Measurements from ENCODE around the gene ADAMTS12.

ADAMTS12 gene

DNA sequence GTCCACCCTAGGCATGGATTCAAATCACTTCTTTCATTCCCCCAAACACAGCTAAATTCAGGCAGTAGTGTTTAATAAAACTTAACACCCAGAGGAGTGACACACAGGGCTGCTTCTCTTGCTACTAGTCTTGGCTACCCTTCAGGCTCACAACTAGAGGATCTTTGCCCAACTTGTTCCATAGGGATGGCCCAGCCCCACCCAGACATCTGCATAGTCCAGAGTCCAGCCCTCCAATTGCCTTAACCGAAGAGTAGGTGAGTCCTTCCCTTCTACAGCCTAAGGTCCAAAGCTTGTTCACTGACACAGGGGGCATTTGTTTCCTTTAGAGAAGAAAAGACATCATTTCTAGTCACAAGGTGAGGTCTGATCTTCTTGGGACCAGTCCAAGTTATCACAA lies 29.2 kb upstream of the ADAMTS12 start:
- TF ChIP-seq, protein P1, sequence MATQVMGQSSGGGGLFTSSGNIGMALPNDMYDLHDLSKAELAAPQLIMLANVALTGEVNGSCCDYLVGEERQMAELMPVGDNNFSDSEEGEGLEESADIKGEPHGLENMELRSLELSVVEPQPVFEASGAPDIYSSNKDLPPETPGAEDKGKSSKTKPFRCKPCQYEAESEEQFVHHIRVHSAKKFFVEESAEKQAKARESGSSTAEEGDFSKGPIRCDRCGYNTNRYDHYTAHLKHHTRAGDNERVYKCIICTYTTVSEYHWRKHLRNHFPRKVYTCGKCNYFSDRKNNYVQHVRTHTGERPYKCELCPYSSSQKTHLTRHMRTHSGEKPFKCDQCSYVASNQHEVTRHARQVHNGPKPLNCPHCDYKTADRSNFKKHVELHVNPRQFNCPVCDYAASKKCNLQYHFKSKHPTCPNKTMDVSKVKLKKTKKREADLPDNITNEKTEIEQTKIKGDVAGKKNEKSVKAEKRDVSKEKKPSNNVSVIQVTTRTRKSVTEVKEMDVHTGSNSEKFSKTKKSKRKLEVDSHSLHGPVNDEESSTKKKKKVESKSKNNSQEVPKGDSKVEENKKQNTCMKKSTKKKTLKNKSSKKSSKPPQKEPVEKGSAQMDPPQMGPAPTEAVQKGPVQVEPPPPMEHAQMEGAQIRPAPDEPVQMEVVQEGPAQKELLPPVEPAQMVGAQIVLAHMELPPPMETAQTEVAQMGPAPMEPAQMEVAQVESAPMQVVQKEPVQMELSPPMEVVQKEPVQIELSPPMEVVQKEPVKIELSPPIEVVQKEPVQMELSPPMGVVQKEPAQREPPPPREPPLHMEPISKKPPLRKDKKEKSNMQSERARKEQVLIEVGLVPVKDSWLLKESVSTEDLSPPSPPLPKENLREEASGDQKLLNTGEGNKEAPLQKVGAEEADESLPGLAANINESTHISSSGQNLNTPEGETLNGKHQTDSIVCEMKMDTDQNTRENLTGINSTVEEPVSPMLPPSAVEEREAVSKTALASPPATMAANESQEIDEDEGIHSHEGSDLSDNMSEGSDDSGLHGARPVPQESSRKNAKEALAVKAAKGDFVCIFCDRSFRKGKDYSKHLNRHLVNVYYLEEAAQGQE (IDR thresholded peaks at IDR 0.05; ENCODE audit: insufficient read depth in 1 of 2, low read depth in 2 of 2, low read length in 2 of 2): no peak
- TF ChIP-seq TAF1 (IDR thresholded peaks at IDR 0.05; ENCODE audit: borderline replicate concordance, insufficient read depth, low read length) (no peak), FOXP2 (optimal IDR thresholded peaks at IDR 0.05; ENCODE audit: borderline replicate concordance, extremely low read depth, extremely low read length, insufficient read depth) (no peak), SIN3A (IDR thresholded peaks at IDR 0.05; ENCODE audit: borderline replicate concordance, insufficient read depth, low read length) (no peak), POLR2AphosphoS5 (IDR thresholded peaks at IDR 0.05; ENCODE audit: low read depth, low read length) (no peak)

DNA sequence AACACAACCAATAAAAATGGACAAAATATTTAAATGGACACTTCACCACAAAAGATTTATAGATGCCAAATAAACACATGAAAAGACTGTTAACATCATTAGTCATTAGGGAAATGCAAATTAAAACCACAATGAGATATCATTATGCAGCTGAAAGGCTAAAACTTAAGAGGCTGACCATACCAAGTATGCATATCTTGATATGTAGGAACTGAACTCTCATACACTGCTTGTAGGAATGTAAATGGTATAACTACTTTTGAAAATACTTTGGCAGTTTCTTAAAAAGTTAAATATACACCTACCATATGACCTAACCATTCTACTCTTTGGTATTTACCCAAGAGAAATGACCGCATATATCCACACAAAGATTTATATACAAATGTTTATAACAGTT lies 13.6 kb upstream of the ADAMTS12 start:
- TF ChIP-seq FOXP2 (optimal IDR thresholded peaks at IDR 0.05; ENCODE audit: borderline replicate concordance, extremely low read depth, extremely low read length, insufficient read depth) (no peak), SIN3A (IDR thresholded peaks at IDR 0.05; ENCODE audit: borderline replicate concordance, insufficient read depth, low read length) (no peak), TAF1 (IDR thresholded peaks at IDR 0.05; ENCODE audit: borderline replicate concordance, insufficient read depth, low read length) (no peak), POLR2AphosphoS5 (IDR thresholded peaks at IDR 0.05; ENCODE audit: low read depth, low read length) (no peak)
- TF ChIP-seq, protein P1 (IDR thresholded peaks at IDR 0.05; ENCODE audit: insufficient read depth in 1 of 2, low read depth in 2 of 2, low read length in 2 of 2): no peak

DNA sequence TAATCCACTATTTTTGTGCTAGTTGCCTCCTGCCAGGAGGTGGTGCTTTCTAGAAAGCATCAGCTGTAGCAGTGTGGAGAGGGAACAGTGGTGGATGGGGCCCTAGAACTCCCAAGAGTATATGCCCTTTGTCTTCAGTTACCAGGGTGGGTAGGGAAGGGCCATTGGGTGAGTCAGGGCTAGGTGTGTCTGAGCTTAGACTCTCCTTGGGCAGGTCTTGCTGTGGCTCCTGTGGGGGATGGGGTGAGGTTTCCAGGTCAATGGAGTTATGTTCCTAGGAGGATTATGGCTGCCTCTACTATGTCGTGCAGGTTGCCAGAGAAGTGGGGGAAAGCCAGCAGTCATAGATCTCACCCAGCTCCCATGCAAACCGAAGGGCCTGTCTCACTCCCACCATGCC lies 11.3 kb upstream of the ADAMTS12 start:
- no peak for TF ChIP-seq FOXP2 (optimal IDR thresholded peaks at IDR 0.05; ENCODE audit: borderline replicate concordance, extremely low read depth, extremely low read length, insufficient read depth)
- TF ChIP-seq POLR2AphosphoS5 (IDR thresholded peaks at IDR 0.05; ENCODE audit: low read depth, low read length): no peak
- TF ChIP-seq, protein P1 (IDR thresholded peaks at IDR 0.05; ENCODE audit: insufficient read depth in 1 of 2, low read depth in 2 of 2, low read length in 2 of 2): no peak
- TF ChIP-seq SIN3A (IDR thresholded peaks at IDR 0.05; ENCODE audit: borderline replicate concordance, insufficient read depth, low read length): no peak
- no peak for TF ChIP-seq TAF1 (IDR thresholded peaks at IDR 0.05; ENCODE audit: borderline replicate concordance, insufficient read depth, low read length)

DNA sequence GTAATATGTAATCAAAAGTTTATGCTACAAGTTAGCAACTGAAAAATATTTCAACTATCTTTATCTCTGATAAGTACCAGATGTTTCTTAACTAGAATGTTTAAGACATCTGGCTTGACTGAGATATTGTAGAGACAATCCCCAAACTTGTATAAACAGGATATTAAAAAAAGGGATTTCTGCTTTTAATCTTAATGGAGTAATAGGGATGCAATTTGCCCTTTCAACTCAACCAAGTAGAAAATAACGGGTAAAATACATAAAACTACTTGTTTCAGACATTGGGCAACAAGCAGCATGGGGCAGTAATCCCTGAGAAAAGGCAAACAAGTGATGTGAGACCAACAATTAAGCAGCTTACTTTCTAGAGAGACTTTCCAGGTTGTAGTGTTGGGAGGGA lies 9.4 kb upstream of the ADAMTS12 start:
- TF ChIP-seq SIN3A (IDR thresholded peaks at IDR 0.05; ENCODE audit: borderline replicate concordance, insufficient read depth, low read length) (no peak), FOXP2 (optimal IDR thresholded peaks at IDR 0.05; ENCODE audit: borderline replicate concordance, extremely low read depth, extremely low read length, insufficient read depth) (no peak), TAF1 (IDR thresholded peaks at IDR 0.05; ENCODE audit: borderline replicate concordance, insufficient read depth, low read length) (no peak), POLR2AphosphoS5 (IDR thresholded peaks at IDR 0.05; ENCODE audit: low read depth, low read length) (no peak)
- TF ChIP-seq, protein P1 (IDR thresholded peaks at IDR 0.05; ENCODE audit: insufficient read depth in 1 of 2, low read depth in 2 of 2, low read length in 2 of 2): no peak

DNA sequence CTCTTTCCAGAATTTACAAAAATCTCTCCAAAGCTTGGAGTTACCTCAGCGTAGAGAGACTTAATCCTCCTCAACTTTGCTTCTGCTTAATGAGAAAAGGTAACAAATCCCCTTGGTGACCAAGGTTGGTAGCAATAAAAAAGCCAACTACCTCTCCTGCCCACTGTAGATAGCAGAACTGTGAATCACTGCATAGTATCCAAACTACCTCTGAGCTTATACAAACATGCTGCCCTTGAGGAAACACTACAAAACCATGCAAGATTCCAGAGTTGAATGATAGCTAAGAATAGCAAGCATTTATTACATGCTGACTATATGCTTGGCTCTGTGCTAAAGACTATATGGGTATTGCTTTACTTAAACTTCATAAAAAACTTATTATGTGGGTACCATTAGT lies 2.8 kb upstream of the ADAMTS12 start:
- TF ChIP-seq TAF1 (IDR thresholded peaks at IDR 0.05; ENCODE audit: borderline replicate concordance, insufficient read depth, low read length): no peak
- no peak for TF ChIP-seq FOXP2 (optimal IDR thresholded peaks at IDR 0.05; ENCODE audit: borderline replicate concordance, extremely low read depth, extremely low read length, insufficient read depth)
- TF ChIP-seq, protein P1 (IDR thresholded peaks at IDR 0.05; ENCODE audit: insufficient read depth in 1 of 2, low read depth in 2 of 2, low read length in 2 of 2): no peak
- TF ChIP-seq SIN3A (IDR thresholded peaks at IDR 0.05; ENCODE audit: borderline replicate concordance, insufficient read depth, low read length): no peak
- TF ChIP-seq POLR2AphosphoS5 (IDR thresholded peaks at IDR 0.05; ENCODE audit: low read depth, low read length): no peak

Measured in PFSK-1 (cell line).